ENCODE results near the gene TGFBR2. TPM values are rescaled to one million over a fixed set of nuclear protein-coding genes. Genes with fewer than 3 reads are reported as not detected.

The TGFBR2 gene
- total RNA-seq, 1 donor from 2014 or later = 15.6 TPM

- no peaks in the 10 kb centered on the region for H3K4me1 Mint-ChIP-seq
- peaks cover 28% of the 10 kb centered on the region for H3K9me3 Mint-ChIP-seq
- no peak overlapping the region for H3K27ac Mint-ChIP-seq
- no peak overlapping the region for H3K4me3 Mint-ChIP-seq
- H3K36me3 Mint-ChIP-seq = peaks cover 10% of the 10 kb centered on the region
- no peak for DNase-seq (ENCODE audit: low spot score in 2 of 2, unreplicated experiment in 2 of 2)
- H3K27me3 Mint-ChIP-seq (ENCODE audit: low read depth) = no peaks in the 10 kb centered on the region
- no peak for TF ChIP-seq CTCF (IDR thresholded peaks at IDR 0.05; ENCODE audit: unreplicated experiment)
Measured at GRCh38 chr3:30702038-30702827, 95.8 kb downstream of the TGFBR2 start.

DNA sequence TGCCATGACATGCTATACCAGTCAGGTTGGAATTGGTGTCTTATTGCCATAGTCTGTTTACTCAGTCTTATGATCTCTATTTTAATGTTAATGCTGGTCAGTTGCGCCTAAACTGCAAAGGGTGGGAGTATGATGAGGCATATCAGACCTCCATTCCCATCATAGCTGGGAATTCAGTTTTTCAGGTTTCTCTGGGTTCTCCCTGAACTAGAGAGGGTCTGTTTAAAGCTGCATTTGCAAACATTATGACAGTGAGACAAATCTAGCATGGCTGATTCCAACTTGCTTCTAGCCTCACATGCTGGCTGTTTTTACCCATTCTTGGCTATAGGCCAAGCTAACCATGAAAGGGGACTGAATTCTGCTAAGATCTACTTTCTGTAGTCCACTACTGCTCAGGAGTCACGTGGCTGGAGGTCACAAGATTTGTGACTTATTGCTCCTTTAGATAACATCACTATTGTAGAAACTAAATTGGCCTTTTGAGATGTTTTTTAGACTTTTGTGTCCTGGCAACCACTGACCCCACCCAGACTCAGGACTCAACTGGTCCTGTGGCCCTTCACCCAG, 96.5 kb downstream of the TGFBR2 start:
- Mint-ChIP-seq H3K9me3 (peaks cover 29% of the 10 kb centered on the region), H3K4me1 (no peaks in the 10 kb centered on the region), H3K27me3 (ENCODE audit: low read depth) (no peaks in the 10 kb centered on the region), H3K4me3 (no peak overlapping the region), H3K36me3 (peaks cover 11% of the 10 kb centered on the region), H3K27ac (no peak overlapping the region)
- TF ChIP-seq CTCF (IDR thresholded peaks at IDR 0.05; ENCODE audit: unreplicated experiment) = no peak
- DNase-seq (ENCODE audit: low spot score in 2 of 2, unreplicated experiment in 2 of 2) = no peak

GRCh38 chr3:30704931-30705890, 98.8 kb downstream of the TGFBR2 start:
- H3K4me3 Mint-ChIP-seq = no peak overlapping the region
- no peaks in the 10 kb centered on the region for H3K27me3 Mint-ChIP-seq (ENCODE audit: low read depth)
- no peak for DNase-seq (ENCODE audit: low spot score in 2 of 2, unreplicated experiment in 2 of 2)
- H3K27ac Mint-ChIP-seq = no peak overlapping the region
- peaks cover 29% of the 10 kb centered on the region for H3K9me3 Mint-ChIP-seq
- TF ChIP-seq CTCF (IDR thresholded peaks at IDR 0.05; ENCODE audit: unreplicated experiment) = no peak
- no peaks in the 10 kb centered on the region for H3K4me1 Mint-ChIP-seq
- peaks cover 11% of the 10 kb centered on the region for H3K36me3 Mint-ChIP-seq

DNA sequence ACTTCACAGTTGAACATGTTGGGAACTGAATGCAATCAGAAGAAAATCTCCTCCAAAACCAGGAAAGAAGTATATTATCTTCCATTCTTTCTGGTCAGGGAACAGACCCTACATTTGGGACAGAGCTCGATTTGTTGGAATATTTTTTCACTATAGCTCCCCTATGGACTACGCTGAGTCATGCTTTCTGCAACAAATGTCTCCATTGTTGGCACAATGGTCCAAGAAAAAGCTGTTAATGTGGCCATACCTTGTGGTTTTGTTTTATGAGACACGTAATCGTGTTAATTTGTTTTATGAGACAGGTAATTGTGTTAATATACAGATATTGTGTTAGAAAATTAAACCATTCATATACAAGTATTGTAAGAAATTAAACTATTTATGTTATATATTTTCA, 101.4 kb downstream of the TGFBR2 start:
- no peak overlapping the region for H3K4me3 Mint-ChIP-seq
- peaks cover 8% of the 10 kb centered on the region for H3K36me3 Mint-ChIP-seq
- no peak for DNase-seq (ENCODE audit: low spot score in 2 of 2, unreplicated experiment in 2 of 2)
- no peaks in the 10 kb centered on the region for H3K27me3 Mint-ChIP-seq (ENCODE audit: low read depth)
- TF ChIP-seq CTCF (IDR thresholded peaks at IDR 0.05; ENCODE audit: unreplicated experiment) = no peak
- H3K4me1 Mint-ChIP-seq = peaks cover 3% of the 10 kb centered on the region
- peaks cover 20% of the 10 kb centered on the region for H3K9me3 Mint-ChIP-seq
- no peak overlapping the region for H3K27ac Mint-ChIP-seq

DNA sequence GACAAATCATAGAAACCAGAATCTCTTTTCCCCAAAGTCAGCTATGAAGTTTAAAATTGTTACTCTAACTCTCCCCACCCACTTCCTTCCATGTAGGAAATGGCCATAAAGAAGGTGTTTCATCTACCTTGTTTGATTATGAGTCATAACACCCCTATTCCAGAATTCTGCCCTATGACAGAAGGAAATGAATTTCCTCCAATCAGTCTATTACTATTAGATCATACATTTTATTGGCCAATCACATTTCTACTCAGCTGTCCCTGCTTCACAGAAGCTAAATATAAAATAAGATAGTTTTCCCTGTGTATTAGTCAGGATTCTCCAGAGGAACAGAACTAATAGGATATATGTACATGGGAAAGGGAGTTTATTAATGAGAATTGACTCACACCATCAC, 102.1 kb downstream of the TGFBR2 start:
- Mint-ChIP-seq H3K36me3 (peaks cover 4% of the 10 kb centered on the region), H3K27ac (no peak overlapping the region), H3K4me1 (peaks cover 3% of the 10 kb centered on the region), H3K4me3 (no peak overlapping the region), H3K27me3 (ENCODE audit: low read depth) (no peaks in the 10 kb centered on the region), H3K9me3 (peaks cover 14% of the 10 kb centered on the region)
- DNase-seq (ENCODE audit: low spot score in 2 of 2, unreplicated experiment in 2 of 2) = no peak
- TF ChIP-seq CTCF (IDR thresholded peaks at IDR 0.05; ENCODE audit: unreplicated experiment) = no peak

Measured in mesothelial cell of epicardium (in vitro differentiated cells).